ENCODE measurements around the gene TMEM39B. TPM values are rescaled to one million over a fixed set of nuclear protein-coding genes. Genes with fewer than 3 reads are reported as not detected.

TMEM39B gene
- total RNA-seq: 6.1 TPM
- long read RNA-seq, partial matches to known transcripts: 1 of 8 reads
- long read RNA-seq, other reads (novel, unspliced or antisense): 1 of 8 reads

GRCh38 chr1:32072622-32073298, at the start of gene TMEM39B:
Gene TMEM39B, plus strand, starts transcription at chr1:32072939. Its CDS starts 109 bp downstream, at chr1:32073048.
- intact Hi-C loops (cut with DNase I): no loop called here
- peak; percentile 99 for DNase-seq
- peak; percentile 96 for ATAC-seq (ENCODE audit: poor library complexity)

- no peak for DNase-seq
- intact Hi-C loops (cut with DNase I): no loop called here
- no peak for ATAC-seq (ENCODE audit: poor library complexity)
Measured at GRCh38 chr1:32023351-32023750, 49.4 kb upstream of the TMEM39B start.

- intact Hi-C loops (cut with DNase I): no loop called here
- ATAC-seq (ENCODE audit: poor library complexity) (no peak), DNase-seq (no peak)
Measured at GRCh38 chr1:32025515-32025914, 47.2 kb upstream of the TMEM39B start.

GRCh38 chr1:32028746-32029145, 44.0 kb upstream of the TMEM39B start:
- no peak for DNase-seq
- ATAC-seq (ENCODE audit: poor library complexity): no peak
- intact Hi-C loops (cut with DNase I): no loop called here

GRCh38 chr1:32031578-32032274, 41.0 kb upstream of the TMEM39B start:
- intact Hi-C loops (cut with DNase I): no loop called here
- ATAC-seq (ENCODE audit: poor library complexity) (no peak), DNase-seq (no peak)

GRCh38 chr1:32032275-32032615, 40.5 kb upstream of the TMEM39B start:
- intact Hi-C loops (cut with DNase I): no loop called here
- no peak for DNase-seq
- ATAC-seq (ENCODE audit: poor library complexity): no peak

- intact Hi-C loops (cut with DNase I): no loop called here
- DNase-seq (no peak), ATAC-seq (ENCODE audit: poor library complexity) (no peak)
Measured at GRCh38 chr1:32035119-32035518, 37.6 kb upstream of the TMEM39B start.

GRCh38 chr1:32040711-32041110, 32.0 kb upstream of the TMEM39B start:
- ATAC-seq (ENCODE audit: poor library complexity) (no peak), DNase-seq (no peak)
- intact Hi-C loops (cut with DNase I): no loop called here

- no peak for DNase-seq
- ATAC-seq (ENCODE audit: poor library complexity): no peak
- intact Hi-C loops (cut with DNase I): no loop called here
Measured at GRCh38 chr1:32042330-32042729, 30.4 kb upstream of the TMEM39B start.

- intact Hi-C loops (cut with DNase I): no loop called here
- no peak for DNase-seq
- ATAC-seq (ENCODE audit: poor library complexity): no peak
Measured at GRCh38 chr1:32044234-32044633, 28.5 kb upstream of the TMEM39B start.

GRCh38 chr1:32045772-32046171, 27.0 kb upstream of the TMEM39B start:
- ATAC-seq (ENCODE audit: poor library complexity): no peak
- intact Hi-C loops (cut with DNase I): no loop called here
- no peak for DNase-seq

GRCh38 chr1:32047701-32048100, 25.0 kb upstream of the TMEM39B start:
- no peak for ATAC-seq (ENCODE audit: poor library complexity)
- intact Hi-C loops (cut with DNase I): no loop called here
- no peak for DNase-seq

- ATAC-seq (ENCODE audit: poor library complexity) (no peak), DNase-seq (no peak)
- intact Hi-C loops (cut with DNase I): no loop called here
Measured at GRCh38 chr1:32048440-32048839, 24.3 kb upstream of the TMEM39B start.

GRCh38 chr1:32051706-32052105, 21.0 kb upstream of the TMEM39B start:
- ATAC-seq (ENCODE audit: poor library complexity): no peak
- intact Hi-C loops (cut with DNase I): no loop called here

GRCh38 chr1:32052887-32053286, 19.9 kb upstream of the TMEM39B start:
- no peak for ATAC-seq (ENCODE audit: poor library complexity)
- intact Hi-C loops (cut with DNase I): no loop called here
- no peak for DNase-seq

More at GRCh38 chr1:32051706-32052105, 21.0 kb upstream of the TMEM39B start:
- no peak for DNase-seq

- ATAC-seq (ENCODE audit: poor library complexity) (no peak), DNase-seq (no peak)
- intact Hi-C loops (cut with DNase I): no loop called here
Measured at GRCh38 chr1:32055416-32055815, 17.3 kb upstream of the TMEM39B start.

- DNase-seq (no peak), ATAC-seq (ENCODE audit: poor library complexity) (no peak)
Measured at GRCh38 chr1:32056598-32056997, 16.1 kb upstream of the TMEM39B start.

GRCh38 chr1:32060914-32061313, 11.8 kb upstream of the TMEM39B start:
- DNase-seq (no peak), ATAC-seq (ENCODE audit: poor library complexity) (no peak)
- intact Hi-C loops (cut with DNase I): loop anchor here (10.0 kb wide), 1 partner anchor 396 kb away; no protein-coding TSS in a partner anchor

More at GRCh38 chr1:32056598-32056997, 16.1 kb upstream of the TMEM39B start:
- intact Hi-C loops (cut with DNase I): no loop called here

GRCh38 chr1:32062867-32063230, 9.9 kb upstream of the TMEM39B start:
- no peak for DNase-seq
- intact Hi-C loops (cut with DNase I): loop anchor here (10.0 kb wide), 1 partner anchor 398 kb away; no protein-coding TSS in a partner anchor
- no peak for ATAC-seq (ENCODE audit: poor library complexity)

- no peak for DNase-seq
- peak; percentile 26 for ATAC-seq (ENCODE audit: poor library complexity)
- intact Hi-C loops (cut with DNase I): loop anchor here (10.0 kb wide), 1 partner anchor 398 kb away; no protein-coding TSS in a partner anchor
Measured at GRCh38 chr1:32063261-32063681, 9.5 kb upstream of the TMEM39B start.

Data from Right ventricle myocardium superior (tissue), 1 donor.